Stomach (tissue), 9 donors: ENCODE measurements around the gene PSG3. TPM values are rescaled to one million over a fixed set of nuclear protein-coding genes. Genes with fewer than 3 reads are reported as not detected.
"Not testable (repeated sequence)": the region's sequence is repeated elsewhere in the genome, so short reads cannot be mapped to it uniquely, and the experiment has no call there.

ENCODE experiments used
- DNase-seq, 2 donors: peaks; one replicate each; pipeline versions ENCODE4 v3.0.0 to v3.0.0-alpha.2; 2013 to 2019
- H3K27ac ChIP-seq, 5 donors: fragments of 200-600 bp in 4 of 5; sonication (generic) in 4 of 5; one replicate each; pipeline ENCODE4 v1.5.1; 2013 to 2019; ENCODE audit warnings: mild to moderate bottlenecking in 1 of 5, moderate library complexity in 1 of 5
- H3K27me3 ChIP-seq, 3 donors: fragments of 200-600 bp; sonication (generic); one replicate each; pipeline ENCODE4 v1.5.1; 2017 to 2019; ENCODE audit warnings: mixed run types in 1 of 3
- H3K36me3 ChIP-seq, 4 donors: fragments of 200-600 bp; sonication (generic); 1 replicate in 3 of 4; 2 replicates in 1 of 4; pipeline ENCODE4 v1.5.1; 2016 to 2019
- H3K4me1 ChIP-seq, 4 donors: fragments of 200-600 bp; sonication (generic); one replicate each; pipeline ENCODE4 v1.5.1; 2016 to 2019
- H3K4me3 ChIP-seq, 4 donors: fragments of 200-600 bp; sonication (generic) in 3 of 4; one replicate each; pipeline ENCODE4 v1.5.1; 2016 to 2019; ENCODE audit warnings: mild to moderate bottlenecking in 1 of 4
- H3K9me3 ChIP-seq, 4 donors: fragments of 200-600 bp; sonication (generic); one replicate each; pipeline ENCODE4 v1.5.1; 2016 to 2019
- CTCF ChIP-seq, 7 experiments: fragments of 450-650 bp in 4 of 7; fragments of 200-600 bp in 3 of 7; sonication (generic) in 3 of 7; IDR thresholded peaks; one replicate each; pipeline ENCODE4 v1.5.1; 2016 to 2019; ENCODE audit warnings: antibody characterized with exemption in 7 of 7, control low read depth in 2 of 7, mild to moderate bottlenecking in 1 of 7
- EP300 ChIP-seq: sonication (generic); formaldehyde crosslinking; IDR thresholded peaks from one replicate; pipeline ENCODE4 v1.6.1; 2017; ENCODE audit warnings: antibody characterized with exemption
- POLR2A ChIP-seq, 4 donors: fragments of 450-650 bp; IDR thresholded peaks; one replicate each; pipeline ENCODE4 v1.6.1; 2016; ENCODE audit warnings: antibody characterized with exemption in 4 of 4, control low read depth in 2 of 4, mild to moderate bottlenecking in 1 of 4, moderate library complexity in 1 of 4
- POLR2AphosphoS5 ChIP-seq, 3 donors: sonication (generic); formaldehyde crosslinking; IDR thresholded peaks; one replicate each; pipeline ENCODE4 v1.6.1; 2016; ENCODE audit warnings: antibody characterized with exemption in 3 of 3
- WGBS, 5 donors: extraction: QIAGEN DNeasy Blood & Tissue Kit in 3 of 5; methylation state at CpG; one replicate each; pipeline versions ENCODE4 v1.1.5 to v1.1.7; 2013 to 2018; 5-methylcytosine and 5-hydroxymethylcytosine counted together
- intact Hi-C: fragments of 100-400 bp; cut with DNase I; formaldehyde crosslinking; loops from one replicate; pipeline ENCODE4 v1.15.1; 2023; ENCODE audit warnings: low total_unique reads
- polyA plus RNA-seq, 3 donors: library from polyadenylated mRNA; stranded (reverse); fragments of 200-250 nt; gene quantifications; one replicate each; pipeline ENCODE4 v1.2.3, GENCODE V29; 2013
- total RNA-seq, 5 donors: library from RNA; depleted of rRNA; stranded (reverse); fragments of >200 nt; gene quantifications; one replicate each; pipeline versions ENCODE4 v1.1.0 to v1.2.3, GENCODE V29; 2014 to 2016
- donor health status: healthy with polysubstance abuse.
- donor health status: Bipolar disorder and iron deficiency.
- donor health status: healthy.

The PSG3 gene
- total and polyA plus RNA-seq, 8 donors, result not detected

DNA sequence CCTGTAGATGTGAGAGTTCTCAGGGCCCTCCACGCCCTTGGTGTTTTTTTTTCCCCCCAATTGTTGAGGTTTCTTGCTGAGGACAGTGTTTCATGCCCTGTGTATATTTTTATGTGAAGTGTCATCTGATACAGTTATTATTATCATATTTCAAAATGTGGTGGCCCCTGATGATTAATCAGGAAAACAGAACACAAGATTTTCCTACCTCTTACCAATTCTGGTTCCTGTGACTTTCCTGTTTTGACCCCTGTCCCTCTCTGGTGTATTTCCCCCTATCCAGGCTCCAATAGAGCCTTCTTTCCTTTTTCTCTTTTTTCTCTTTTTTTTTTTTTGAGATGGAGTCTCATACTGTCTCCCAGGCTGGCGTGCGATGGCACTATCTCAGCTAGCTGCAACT lies 24.6 kb upstream of the PSG3 start:
- TF ChIP-seq POLR2AphosphoS5 (IDR thresholded peaks at IDR 0.05) (no peak), EP300 (no peak), POLR2A (IDR thresholded peaks at IDR 0.05) (no peak), CTCF (IDR thresholded peaks at IDR 0.05) (no peak)
- WGBS, 5 donors, result 65 to 81% (median 78%) methylated on average over 3 of the region's 3 CpGs
- no peaks in the 10 kb centered on the region for H3K36me3 ChIP-seq
- H3K4me1 ChIP-seq, result no peaks in the 10 kb centered on the region
- no peak for DNase-seq
- intact Hi-C loops, result no loop called here
- H3K4me3 ChIP-seq, result no peak overlapping the region
- no peak overlapping the region for H3K27ac ChIP-seq
- H3K9me3 ChIP-seq, result no peaks in the 10 kb centered on the region
- H3K27me3 ChIP-seq, result no peaks in the 10 kb centered on the region

- no peak for TF ChIP-seq POLR2A (IDR thresholded peaks at IDR 0.05)
- TF ChIP-seq POLR2AphosphoS5 (IDR thresholded peaks at IDR 0.05), result no peak
- no peak for TF ChIP-seq EP300
- TF ChIP-seq CTCF (IDR thresholded peaks at IDR 0.05), result no peak
- H3K27ac ChIP-seq, result no peak overlapping the region
- H3K9me3 ChIP-seq, result no peaks in the 10 kb centered on the region
- no peak for DNase-seq
- H3K4me1 ChIP-seq, result no peaks in the 10 kb centered on the region
- intact Hi-C loops, result no loop called here
- H3K4me3 ChIP-seq, result no peak overlapping the region
- no peaks in the 10 kb centered on the region for H3K27me3 ChIP-seq
- WGBS, 5 donors, result 85 to 97% (median 88%) methylated on average over 2 of the region's 2 CpGs
- H3K36me3 ChIP-seq, result no peaks in the 10 kb centered on the region
Measured at GRCh38 chr19:42762789-42763188, 22.5 kb upstream of the PSG3 start.

DNA sequence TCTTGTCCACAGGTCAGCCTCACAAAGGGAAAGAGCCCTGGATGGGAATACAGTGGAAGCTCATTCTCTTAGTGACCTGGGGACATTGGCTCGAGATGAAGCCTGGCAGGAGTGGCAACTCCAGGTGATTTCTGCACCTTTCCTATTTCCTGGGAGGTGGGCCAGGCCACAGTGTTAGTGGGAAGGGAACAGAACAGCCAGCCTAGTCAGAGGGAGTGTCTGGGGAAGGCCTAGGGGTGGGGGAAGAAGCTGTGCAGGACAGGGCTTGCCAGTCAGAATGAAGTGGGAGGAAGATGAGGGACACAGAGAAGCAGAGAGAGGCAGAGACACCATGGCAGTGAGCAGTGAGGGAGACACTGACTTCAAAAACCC lies 21.6 kb upstream of the PSG3 start:
- H3K4me1 ChIP-seq, H3K36me3 ChIP-seq, intact Hi-C loops, H3K9me3 ChIP-seq, H3K27ac ChIP-seq, DNase-seq, H3K27me3 ChIP-seq, H3K4me3 ChIP-seq: not testable (repeated sequence)
- 50 to 71% (median 70%) methylated on average over 1 of the region's 1 CpG; no CpG with 5 or more reads in 2 of the 5 donors for WGBS, 5 donors

DNA sequence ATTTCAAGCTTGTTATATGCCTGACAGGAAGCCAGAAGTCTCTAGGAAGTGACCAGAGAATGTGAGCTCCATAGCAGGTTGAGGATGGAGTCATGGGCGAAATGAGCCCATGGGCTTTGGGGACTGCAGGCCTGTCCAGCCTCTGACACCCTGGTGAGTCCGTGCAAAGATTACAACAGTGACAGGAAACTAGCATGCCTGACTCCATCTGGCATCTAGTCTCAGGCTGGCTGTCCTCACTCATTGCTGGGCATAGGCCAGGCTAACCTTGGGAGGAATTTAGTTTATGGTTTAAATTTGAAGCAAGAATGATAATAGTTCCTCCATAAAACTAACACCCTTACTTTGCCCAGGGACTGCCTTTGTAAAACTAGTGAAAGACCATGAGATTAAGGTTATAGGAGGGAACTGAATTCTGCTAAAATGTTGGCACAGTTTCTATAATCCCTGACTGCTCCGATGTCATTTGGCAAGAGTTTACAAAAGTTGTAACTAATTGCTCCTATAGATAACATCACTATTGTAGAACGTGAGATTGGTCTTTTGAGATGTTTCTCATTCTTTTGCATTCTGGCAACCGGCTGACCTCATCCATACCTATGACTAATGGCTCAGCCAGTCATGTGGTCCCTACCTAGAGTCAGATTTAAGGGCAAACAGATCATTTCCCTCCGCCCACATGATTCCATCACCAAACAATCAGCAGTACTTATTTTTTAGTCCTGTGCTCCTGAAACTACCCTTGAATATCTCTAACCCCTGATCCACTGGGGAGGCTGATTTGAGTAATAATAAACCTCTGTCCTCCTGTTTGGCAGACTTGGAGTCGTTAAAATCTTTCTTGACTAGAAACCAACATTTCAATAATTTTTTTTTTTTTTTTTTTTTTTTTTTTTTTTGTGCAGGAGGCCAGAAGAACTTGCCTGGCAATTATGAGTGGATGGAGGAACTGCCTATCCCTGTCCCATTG lies 21.0 kb upstream of the PSG3 start:
- H3K4me3 ChIP-seq, H3K9me3 ChIP-seq, H3K27me3 ChIP-seq, intact Hi-C loops, H3K36me3 ChIP-seq, H3K27ac ChIP-seq, H3K4me1 ChIP-seq, DNase-seq: not testable (repeated sequence)
- WGBS, 5 donors, result 43 to 51% (median 48%) methylated on average over 7 of the region's 7 CpGs

GRCh38 chr19:42758667-42759066 lies 18.4 kb upstream of the PSG3 start:
- peak in 1 of 7 experiments; percentile 11 for TF ChIP-seq CTCF (IDR thresholded peaks at IDR 0.05)
- 5 to 21% (median 11%) methylated on average over 2 to 3 of the region's 3 CpGs for WGBS, 5 donors
- H3K27ac ChIP-seq, DNase-seq, H3K36me3 ChIP-seq, intact Hi-C loops, H3K4me3 ChIP-seq, H3K9me3 ChIP-seq, H3K4me1 ChIP-seq, H3K27me3 ChIP-seq: not testable (repeated sequence)

- H3K36me3 ChIP-seq, DNase-seq, H3K4me3 ChIP-seq, intact Hi-C loops, H3K4me1 ChIP-seq, H3K27ac ChIP-seq, H3K27me3 ChIP-seq: not testable (repeated sequence)
- WGBS, 5 donors, result 89 to 97% (median 94%) methylated on average over 1 of the region's 1 CpG
- H3K9me3 ChIP-seq, result peaks cover 3 to 11% (median 8%) of the 10 kb centered on the region in 4 donors
Measured at GRCh38 chr19:42752246-42752645, 12.0 kb upstream of the PSG3 start.
